OCI-LY7 (cell line): Measurements from ENCODE around the gene JAK1. TPM values are rescaled to one million over a fixed set of nuclear protein-coding genes. Genes with fewer than 3 reads are reported as not detected.

Source experiments
- BruUV-seq: library from RNA; stranded (reverse); fragments of 400-500 nt; replicated peaks from 2 replicates; lab custom pipeline; 2021; lab: Mats Ljungman, UMichigan
- CTCF ChIA-PET: fragments of 300-600 bp; sonication (Branson Sonifier 250); formaldehyde crosslinking; loops from one replicate; lab custom pipeline; 2022; ENCODE audit warnings: antibody characterized with exemption; ENCODE audit not compliant: unreplicated experiment; lab: Charles Lee
- POLR2A ChIA-PET: fragments of 300-600 bp; sonication (Branson Sonifier 250); formaldehyde crosslinking; loops from one replicate; lab custom pipeline; 2022; ENCODE audit warnings: antibody characterized with exemption; lab: Charles Lee
- DNase-seq: peaks from one replicate; pipeline ENCODE4 v3.0.0-alpha.2; 2015; ENCODE audit warnings: low spot score
- H2AFZ ChIP-seq: fragments of 200-600 bp; sonication (generic), shearing (Covaris generic); 2 replicates; pipeline ENCODE4 v1.6.1; 2014; ENCODE audit warnings: mild to moderate bottlenecking, antibody characterized with exemption, low read length, moderate library complexity
- H3K27ac ChIP-seq: fragments of 200-600 bp; sonication (generic); 2 replicates; pipeline ENCODE4 v1.5.1; 2014; ENCODE audit warnings: mixed run types, low read depth, mild to moderate bottlenecking, moderate library complexity, low read length, inconsistent platforms; ENCODE audit not compliant: poor library complexity, severe bottlenecking
- H3K36me3 ChIP-seq: fragments of 200-600 bp; sonication (generic); 2 replicates; pipeline ENCODE4 v1.6.1; 2014; ENCODE audit warnings: mild to moderate bottlenecking, antibody characterized with exemption, low read length, moderate library complexity, mixed read lengths; ENCODE audit not compliant: insufficient read depth
- H3K4me1 ChIP-seq: fragments of 200-600 bp; sonication (generic); 2 replicates; pipeline ENCODE4 v1.5.1; 2014; ENCODE audit warnings: mild to moderate bottlenecking, low read length; ENCODE audit not compliant: insufficient read depth, poor library complexity, severe bottlenecking
- H3K4me2 ChIP-seq: fragments of 200-600 bp; sonication (generic); 2 replicates; pipeline ENCODE4 v1.6.1; 2014; ENCODE audit warnings: mild to moderate bottlenecking, low read length
- H3K4me3 ChIP-seq: fragments of 200-600 bp; sonication (generic); 2 replicates; pipeline ENCODE4 v1.5.1; 2014; ENCODE audit warnings: mild to moderate bottlenecking, low read depth, low read length; ENCODE audit not compliant: poor library complexity, severe bottlenecking
- H3K79me2 ChIP-seq: fragments of 200-600 bp; sonication (generic); 2 replicates; pipeline ENCODE4 v1.6.1; 2016; ENCODE audit warnings: low read depth, mild to moderate bottlenecking, low read length, moderate library complexity, mixed read lengths; ENCODE audit not compliant: insufficient read depth
- H3K9me2 ChIP-seq: fragments of 200-600 bp; sonication (generic); 2 replicates; pipeline ENCODE4 v1.6.1; 2016; ENCODE audit warnings: mild to moderate bottlenecking, low read length, mixed read lengths; ENCODE audit not compliant: insufficient read depth
- H3K9me3 ChIP-seq: fragments of 200-600 bp; sonication (generic); 2 replicates; pipeline ENCODE4 v1.6.1; 2014; ENCODE audit warnings: mild to moderate bottlenecking, mixed run types, low read length, mixed read lengths
- H4K20me1 ChIP-seq: fragments of 200-600 bp; sonication (generic); 2 replicates; pipeline ENCODE4 v1.6.1; 2014; ENCODE audit warnings: mild to moderate bottlenecking, antibody characterized with exemption, low read length, moderate library complexity, mixed read lengths; ENCODE audit not compliant: insufficient read depth
- CTCF ChIP-seq: fragments of 200-600 bp; sonication (generic); conservative IDR thresholded peaks from 2 replicates; pipeline ENCODE4 v1.5.1; 2014; ENCODE audit warnings: mild to moderate bottlenecking, antibody characterized with exemption, low read length, moderate library complexity, mixed read lengths
- EZH2phosphoT487 ChIP-seq: fragments of 200-600 bp; sonication (generic); IDR thresholded peaks from 2 replicates; pipeline ENCODE4 v1.6.1; 2018; ENCODE audit warnings: low read depth, borderline replicate concordance, mild to moderate bottlenecking, mixed run types, antibody characterized with exemption, low read length, moderate library complexity, mixed read lengths
- intact Hi-C: fragments of 100-400 bp; cut with micrococcal nuclease; formaldehyde crosslinking; loops from one replicate; pipeline ENCODE4 v1.10.0; 2022; ENCODE audit not compliant: unreplicated experiment
- total RNA-seq, 2 experiments: library from RNA; depleted of rRNA in 1 of 2; stranded (reverse); fragments of >200 nt in 1 of 2; shearing (Covaris generic) in 1 of 2; gene quantifications; 2 replicates each; pipeline ENCODE4 v1.2.3, GENCODE V29; 2014 to 2022

Gene JAK1
- total RNA-seq, 2 experiments from 2014 or later, result 72.6 to 86.8 TPM

GRCh38 chr1:64986903-64987871 is 20.8 kb upstream of the JAK1 start:
- Histone ChIP-seq H3K4me3 (no peak overlapping the region), H4K20me1 (no peaks in the 10 kb centered on the region), H3K9me2 (no peaks in the 10 kb centered on the region), H3K4me1 (peaks cover 5% of the 10 kb centered on the region), H3K79me2 (no peaks in the 10 kb centered on the region), H3K36me3 (no peaks in the 10 kb centered on the region), H2AFZ (no peak overlapping the region), H3K9me3 (no peaks in the 10 kb centered on the region), H3K27ac (no peak overlapping the region), H3K4me2 (no peak overlapping the region)
- intact Hi-C loops, result no loop called here
- BruUV-seq, result no TSS peak
- CTCF ChIA-PET, result interaction anchor here (0.8 kb wide), 1 partner anchor 15 kb away, joined by 3 read pairs; no protein-coding TSS in a partner anchor
- POLR2A ChIA-PET, result interaction anchor here (0.6 to 1.0 kb wide), 3 partner anchors 31 to 77 kb away, joined by 3 read pairs; no protein-coding TSS in a partner anchor
- no peak for TF ChIP-seq CTCF
- TF ChIP-seq EZH2phosphoT487, result no peak
- peak; percentile 12 for DNase-seq

GRCh38 chr1:64984737-64985136 is 18.4 kb upstream of the JAK1 start:
- DNase-seq, result no peak
- intact Hi-C loops, result no loop called here
- Histone ChIP-seq H3K4me2 (no peak overlapping the region), H2AFZ (no peak overlapping the region), H3K9me3 (no peaks in the 10 kb centered on the region), H3K27ac (no peak overlapping the region), H4K20me1 (no peaks in the 10 kb centered on the region), H3K36me3 (no peaks in the 10 kb centered on the region), H3K4me3 (no peak overlapping the region), H3K9me2 (no peaks in the 10 kb centered on the region), H3K4me1 (peaks cover 5% of the 10 kb centered on the region), H3K79me2 (no peaks in the 10 kb centered on the region)
- ChIA-PET POLR2A (no interaction called here), CTCF (no interaction called here)
- TF ChIP-seq CTCF, result no peak
- no peak for TF ChIP-seq EZH2phosphoT487
- no TSS peak for BruUV-seq

- no peak overlapping the region for H2AFZ ChIP-seq
- ChIA-PET POLR2A (interaction anchor here (1.7 kb wide), 1 partner anchor 37 kb away, joined by 6 read pairs; no protein-coding TSS in a partner anchor), CTCF (no interaction called here)
- no peak overlapping the region for H3K27ac ChIP-seq
- H4K20me1 ChIP-seq, result no peaks in the 10 kb centered on the region
- no peaks in the 10 kb centered on the region for H3K9me2 ChIP-seq
- H3K4me1 ChIP-seq, result peaks cover 5% of the 10 kb centered on the region
- no peak for TF ChIP-seq EZH2phosphoT487
- no peak for TF ChIP-seq CTCF
- intact Hi-C loops, result no loop called here
- H3K4me2 ChIP-seq, result no peak overlapping the region
- no TSS peak for BruUV-seq
- no peaks in the 10 kb centered on the region for H3K36me3 ChIP-seq
- H3K79me2 ChIP-seq, result no peaks in the 10 kb centered on the region
- no peak for DNase-seq
- no peaks in the 10 kb centered on the region for H3K9me3 ChIP-seq
- H3K4me3 ChIP-seq, result no peak overlapping the region
These were observed 17.8 kb upstream of the JAK1 start for GRCh38 chr1:64984106-64984505.
